HEK293T (cell line): ENCODE data around the gene NPHP4.

Experiments
- CTCF ChIA-PET: fragments of 350-600 bp; formaldehyde crosslinking; extraction: SDS; loops from one replicate; lab custom pipeline; 2021; ENCODE audit warnings: antibody characterized with exemption, inconsistent platforms; lab: Yijun Ruan, JAX
- POLR2A ChIA-PET: fragments of 350-600 bp; formaldehyde crosslinking; extraction: SDS; loops from one replicate; lab custom pipeline; 2020; ENCODE audit warnings: antibody characterized with exemption, inconsistent platforms; lab: Yijun Ruan, JAX
- DNase-seq: peaks from one replicate; pipeline ENCODE4 v3.0.0; 2012; ENCODE audit warnings: mixed read lengths; ENCODE audit errors: extremely low spot score
- ARNT ChIP-seq: fragments of 450-650 bp; IDR thresholded peaks from 2 replicates; pipeline ENCODE4 v1.6.1; 2017; ENCODE audit warnings: mild to moderate bottlenecking
- BHLHE40 ChIP-seq: fragments of 450-650 bp; IDR thresholded peaks from 2 replicates; pipeline ENCODE4 v1.6.1; 2016; ENCODE audit warnings: mild to moderate bottlenecking, moderate library complexity, borderline replicate concordance
- CTBP1 ChIP-seq: fragments of 450-650 bp; IDR thresholded peaks from 2 replicates; pipeline ENCODE4 v1.6.1; 2016; ENCODE audit warnings: borderline replicate concordance
- ELF4 ChIP-seq: fragments of 450-650 bp; IDR thresholded peaks from 2 replicates; pipeline ENCODE4 v1.6.1; 2017; ENCODE audit warnings: antibody characterized with exemption
- FOXA1 ChIP-seq: fragments of 450-650 bp; IDR thresholded peaks from 2 replicates; pipeline ENCODE4 v1.6.1; 2016; ENCODE audit warnings: mild to moderate bottlenecking
- FOXK2 ChIP-seq: fragments of 450-650 bp; IDR thresholded peaks from 2 replicates; pipeline ENCODE4 v1.6.1; 2016; ENCODE audit warnings: mild to moderate bottlenecking
- FOXM1 ChIP-seq: fragments of 450-650 bp; IDR thresholded peaks from 2 replicates; pipeline ENCODE4 v1.6.1; 2017; ENCODE audit warnings: mild to moderate bottlenecking, borderline replicate concordance
- HDGF ChIP-seq: fragments of 450-650 bp; IDR thresholded peaks from 2 replicates; pipeline ENCODE4 v1.6.1; 2017; ENCODE audit warnings: antibody characterized with exemption, borderline replicate concordance
- L3MBTL2 ChIP-seq: fragments of 450-650 bp; conservative IDR thresholded peaks from 2 replicates; pipeline ENCODE4 v1.6.1; 2016; ENCODE audit warnings: mild to moderate bottlenecking
- LEF1 ChIP-seq: fragments of 450-650 bp; IDR thresholded peaks from 2 replicates; pipeline ENCODE4 v1.6.1; 2017; ENCODE audit warnings: mild to moderate bottlenecking, borderline replicate concordance
- NFRKB ChIP-seq: fragments of 450-650 bp; IDR thresholded peaks from 2 replicates; pipeline ENCODE4 v1.6.1; 2016; ENCODE audit warnings: mild to moderate bottlenecking, moderate library complexity
- SP1 ChIP-seq: fragments of 450-650 bp; IDR thresholded peaks from 2 replicates; pipeline ENCODE4 v1.6.1; 2017
- SUZ12 ChIP-seq: fragments of 450-650 bp; IDR thresholded peaks from 2 replicates; pipeline ENCODE4 v1.6.1; 2016; ENCODE audit warnings: mild to moderate bottlenecking
- TARDBP ChIP-seq: fragments of 450-650 bp; IDR thresholded peaks from 2 replicates; pipeline ENCODE4 v1.6.1; 2016
- ZNF384 ChIP-seq: fragments of 450-650 bp; IDR thresholded peaks from 2 replicates; pipeline ENCODE4 v1.6.1; 2016
- TF ChIP-seq, protein P1 (sequence below): fragments of 450-650 bp; IDR thresholded peaks from 2 replicates; pipeline ENCODE4 v1.6.1; 2016

Gene NPHP4

DNA sequence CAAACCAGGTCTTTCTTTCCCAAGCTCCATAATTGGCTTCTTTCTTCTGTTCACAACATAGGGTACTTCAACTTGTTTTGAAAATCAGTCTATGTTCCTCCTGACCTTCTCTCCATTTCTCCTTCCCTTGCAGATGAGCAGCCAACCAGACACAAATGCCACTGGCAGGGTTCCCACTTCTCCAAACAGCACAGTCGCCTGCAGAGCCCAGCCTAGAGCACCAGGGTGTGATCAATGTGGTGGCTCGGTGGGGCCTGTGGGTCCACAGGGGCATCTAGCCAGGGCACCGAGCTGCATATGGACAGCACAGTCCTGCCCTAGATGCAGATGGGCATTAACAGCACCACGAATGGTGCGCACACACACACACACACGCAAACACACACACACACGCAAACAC is 112.8 kb downstream of the NPHP4 start:
- no peak for DNase-seq
- POLR2A ChIA-PET: no interaction called here
- TF ChIP-seq NFRKB (no peak), HDGF (no peak), CTBP1 (no peak), TARDBP (no peak), ZNF384 (no peak)
- CTCF ChIA-PET: no interaction called here

DNA sequence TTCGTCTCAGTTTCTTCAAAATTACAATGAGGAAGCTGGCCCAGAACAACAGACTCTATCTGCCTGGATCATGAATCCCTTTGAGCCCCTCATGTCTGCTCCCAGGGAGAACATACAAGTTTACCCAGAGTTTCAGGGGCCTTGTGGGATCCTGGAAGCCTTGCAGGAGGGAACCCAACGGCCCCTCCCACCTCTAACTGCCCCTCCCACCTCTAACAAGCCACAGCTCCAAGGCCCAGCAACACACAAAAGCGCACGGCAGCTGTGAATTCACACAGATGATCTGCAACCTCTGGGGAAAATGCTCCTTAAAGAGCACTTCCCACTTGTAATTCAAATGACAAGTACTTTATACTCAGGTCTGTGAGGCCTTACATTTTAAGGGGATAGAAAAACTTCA is 113.3 kb downstream of the NPHP4 start:
- CTCF ChIA-PET: no interaction called here
- POLR2A ChIA-PET: no interaction called here
- no peak for DNase-seq
- TF ChIP-seq NFRKB (no peak), SP1 (no peak), BHLHE40 (no peak), HDGF (no peak), FOXK2 (no peak), ZNF384 (no peak), ARNT (no peak), LEF1 (no peak), SUZ12 (no peak), ELF4 (no peak), FOXM1 (no peak), TARDBP (no peak), CTBP1 (no peak), FOXA1 (no peak), L3MBTL2 (no peak)
- TF ChIP-seq, protein P1, sequence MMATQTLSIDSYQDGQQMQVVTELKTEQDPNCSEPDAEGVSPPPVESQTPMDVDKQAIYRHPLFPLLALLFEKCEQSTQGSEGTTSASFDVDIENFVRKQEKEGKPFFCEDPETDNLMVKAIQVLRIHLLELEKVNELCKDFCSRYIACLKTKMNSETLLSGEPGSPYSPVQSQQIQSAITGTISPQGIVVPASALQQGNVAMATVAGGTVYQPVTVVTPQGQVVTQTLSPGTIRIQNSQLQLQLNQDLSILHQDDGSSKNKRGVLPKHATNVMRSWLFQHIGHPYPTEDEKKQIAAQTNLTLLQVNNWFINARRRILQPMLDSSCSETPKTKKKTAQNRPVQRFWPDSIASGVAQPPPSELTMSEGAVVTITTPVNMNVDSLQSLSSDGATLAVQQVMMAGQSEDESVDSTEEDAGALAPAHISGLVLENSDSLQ: no peak

DNA sequence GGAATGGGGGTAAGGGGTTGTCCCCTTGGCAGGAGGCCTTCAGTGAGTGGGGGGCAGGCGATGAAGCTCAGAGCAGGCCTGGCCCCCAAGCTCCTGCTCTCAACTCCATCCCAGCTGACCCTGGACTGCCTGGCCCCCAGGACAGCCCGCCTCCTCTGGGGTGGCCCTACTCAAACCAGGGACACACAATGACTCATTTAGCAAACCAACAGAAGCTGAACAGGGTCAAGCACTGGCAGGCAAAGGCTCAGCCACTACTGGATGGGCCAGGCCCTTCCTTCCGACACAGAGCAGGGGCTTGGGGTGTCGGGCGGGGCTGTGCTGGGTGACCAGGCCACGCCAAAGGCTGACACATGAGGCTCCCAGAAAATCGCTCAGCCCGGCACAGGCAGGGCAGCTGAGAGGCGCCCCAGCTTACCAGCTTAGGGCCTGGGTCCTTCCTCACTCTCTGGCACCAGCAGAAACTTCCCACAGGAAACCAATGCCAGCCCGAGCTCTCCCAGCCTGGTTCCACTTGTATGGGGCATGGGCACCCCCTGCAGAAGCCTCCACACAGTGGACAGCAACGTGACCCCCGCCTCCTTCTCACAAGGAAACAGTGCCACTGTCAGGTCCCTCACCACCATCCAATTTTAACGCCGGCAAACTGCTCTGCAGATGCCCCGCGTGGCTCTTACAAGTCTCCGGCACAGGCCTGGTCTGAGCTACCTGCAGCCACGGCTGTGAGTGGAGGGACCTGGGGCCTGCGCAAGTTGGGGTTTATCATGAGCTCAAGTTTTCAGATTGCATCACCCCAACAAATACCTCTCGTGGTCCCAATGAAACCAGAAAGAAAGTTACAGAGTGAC is 114.3 kb downstream of the NPHP4 start:
- POLR2A ChIA-PET: no interaction called here
- TF ChIP-seq TARDBP: no peak
- TF ChIP-seq FOXA1: no peak
- TF ChIP-seq NFRKB: no peak
- no peak for TF ChIP-seq SP1
- no peak for TF ChIP-seq ZNF384
- TF ChIP-seq BHLHE40: no peak
- no peak for TF ChIP-seq ELF4
- no peak for TF ChIP-seq CTBP1
- TF ChIP-seq, protein P1: no peak
- no peak for TF ChIP-seq L3MBTL2
- no peak for TF ChIP-seq ARNT
- TF ChIP-seq SUZ12: no peak
- TF ChIP-seq LEF1: no peak
- no peak for TF ChIP-seq FOXK2
- no peak for TF ChIP-seq HDGF
- TF ChIP-seq FOXM1: no peak
- CTCF ChIA-PET: no interaction called here
- no peak for DNase-seq

DNA sequence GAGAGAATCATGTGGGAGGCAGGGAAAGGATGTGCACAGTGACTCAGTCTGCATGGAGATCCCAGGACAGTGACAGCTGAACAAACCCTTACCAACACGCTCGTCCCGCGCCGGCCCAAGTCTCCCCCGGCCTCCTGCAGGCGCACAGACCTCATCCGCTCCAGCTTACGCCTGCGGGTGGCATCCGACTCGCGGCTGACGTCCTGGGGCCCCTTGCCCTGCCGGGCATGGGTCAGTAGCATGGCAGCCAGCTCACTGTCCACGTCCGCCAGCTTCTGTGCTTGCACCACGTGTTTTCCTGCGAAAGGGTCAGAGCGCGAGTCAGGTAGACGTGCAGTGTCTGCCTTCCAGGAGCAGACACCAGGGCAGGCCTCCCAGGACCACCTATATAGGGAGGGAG is 115.2 kb downstream of the NPHP4 start:
- ChIA-PET CTCF (no interaction called here), POLR2A (no interaction called here)
- no peak for TF ChIP-seq TARDBP
- TF ChIP-seq FOXM1: no peak
- TF ChIP-seq CTBP1: no peak
- no peak for TF ChIP-seq LEF1
- no peak for TF ChIP-seq NFRKB
- TF ChIP-seq BHLHE40: no peak
- TF ChIP-seq FOXK2: no peak
- TF ChIP-seq SUZ12: no peak
- TF ChIP-seq ELF4: no peak
- no peak for TF ChIP-seq SP1
- no peak for TF ChIP-seq ARNT
- TF ChIP-seq HDGF: no peak
- no peak for TF ChIP-seq FOXA1
- TF ChIP-seq L3MBTL2: no peak
- TF ChIP-seq, protein P1: no peak
- DNase-seq: no peak

DNA sequence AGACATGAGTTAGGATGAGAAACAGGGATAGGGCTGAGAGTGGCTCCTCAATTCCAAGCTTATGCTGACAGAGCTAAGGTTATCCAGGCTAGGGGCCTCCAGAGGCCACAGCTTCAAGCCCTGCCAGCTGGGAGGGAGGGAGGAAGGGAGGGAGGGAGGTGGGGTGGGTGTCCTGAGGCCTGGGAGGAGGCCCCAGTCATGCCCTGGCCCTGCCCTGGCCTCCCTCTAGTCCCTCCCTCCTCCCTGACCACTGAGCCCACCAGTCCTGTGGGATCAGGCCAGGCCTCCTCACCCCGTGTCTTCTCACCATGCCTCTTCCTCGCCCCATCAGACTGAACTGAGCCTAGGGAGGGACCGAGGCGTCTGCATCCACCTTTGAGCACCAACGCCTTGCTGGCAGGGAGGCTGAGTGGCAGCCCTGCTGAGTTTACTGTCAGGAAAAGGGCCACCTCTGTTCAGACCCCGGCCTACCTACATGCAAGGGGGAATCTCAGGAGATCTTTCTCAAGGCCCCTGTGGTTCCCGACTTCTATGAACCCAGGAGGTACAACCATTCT is 116.1 kb downstream of the NPHP4 start:
- ChIA-PET POLR2A (no interaction called here), CTCF (no interaction called here)
- no peak for DNase-seq
- TF ChIP-seq FOXM1 (no peak), BHLHE40 (no peak), FOXK2 (no peak), LEF1 (no peak), HDGF (no peak), ZNF384 (no peak), L3MBTL2 (no peak), SP1 (no peak), ELF4 (no peak), SUZ12 (no peak), CTBP1 (no peak), NFRKB (no peak), FOXA1 (no peak), ARNT (no peak), TARDBP (no peak)
- TF ChIP-seq, protein P1: no peak
